Erythroblast (primary cell): Measurements from ENCODE around the gene ZNF618.

Experiments
- GATA1 ChIP-seq: IDR thresholded peaks from 2 replicates; pipeline ENCODE4 v1.6.1; 2011; ENCODE audit warnings: low read depth, mild to moderate bottlenecking, control low read depth, low read length, moderate library complexity
- POLR2A ChIP-seq: IDR thresholded peaks from 2 replicates; pipeline ENCODE4 v1.6.1; 2011; ENCODE audit warnings: mild to moderate bottlenecking, low read length

DNA sequence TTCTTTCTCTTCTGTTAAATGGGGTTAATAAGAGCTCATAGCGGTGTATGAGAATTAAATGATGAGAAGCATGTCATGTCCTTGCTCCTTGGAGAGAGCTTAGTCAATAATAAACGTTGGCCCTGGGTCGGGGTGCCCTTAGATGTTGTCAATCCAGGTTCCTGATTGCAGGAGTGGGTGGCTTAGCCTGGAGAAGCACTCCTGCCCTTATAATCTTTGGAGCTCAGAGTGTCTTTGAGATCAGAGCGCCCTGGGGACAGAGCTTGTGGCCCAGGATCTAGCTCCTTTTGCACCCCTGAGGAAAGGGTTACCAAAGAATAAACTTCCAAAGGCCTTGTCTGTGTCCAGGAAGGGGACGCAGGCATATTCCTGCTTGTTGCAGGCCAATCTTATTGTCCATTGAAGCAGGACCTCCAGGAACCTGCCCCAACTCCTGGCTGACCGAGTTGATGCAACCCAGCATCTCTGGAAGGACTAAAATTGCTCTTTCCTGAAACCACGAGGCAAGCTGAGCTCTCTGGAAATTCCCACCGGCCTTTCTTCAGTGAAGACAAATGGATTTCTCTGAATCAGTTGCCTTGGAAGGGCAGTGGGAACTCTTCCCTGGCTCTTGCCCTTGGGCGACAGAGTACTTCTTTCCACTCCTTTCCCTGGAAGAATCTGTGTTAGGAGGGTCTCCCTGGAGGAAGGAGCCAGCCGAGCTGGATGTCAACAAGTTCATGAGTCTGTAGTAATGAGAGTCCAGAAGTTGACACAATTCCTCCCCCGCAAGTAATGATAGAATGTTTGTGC, 208.4 kb downstream of the ZNF618 start:
- TF ChIP-seq POLR2A (no peak), GATA1 (no peak)
